ENCODE results near the gene RAD51B.
A peak's percentile ranks its signal among the peaks of the same experiment; 100 is the strongest.

Gene RAD51B

DNA sequence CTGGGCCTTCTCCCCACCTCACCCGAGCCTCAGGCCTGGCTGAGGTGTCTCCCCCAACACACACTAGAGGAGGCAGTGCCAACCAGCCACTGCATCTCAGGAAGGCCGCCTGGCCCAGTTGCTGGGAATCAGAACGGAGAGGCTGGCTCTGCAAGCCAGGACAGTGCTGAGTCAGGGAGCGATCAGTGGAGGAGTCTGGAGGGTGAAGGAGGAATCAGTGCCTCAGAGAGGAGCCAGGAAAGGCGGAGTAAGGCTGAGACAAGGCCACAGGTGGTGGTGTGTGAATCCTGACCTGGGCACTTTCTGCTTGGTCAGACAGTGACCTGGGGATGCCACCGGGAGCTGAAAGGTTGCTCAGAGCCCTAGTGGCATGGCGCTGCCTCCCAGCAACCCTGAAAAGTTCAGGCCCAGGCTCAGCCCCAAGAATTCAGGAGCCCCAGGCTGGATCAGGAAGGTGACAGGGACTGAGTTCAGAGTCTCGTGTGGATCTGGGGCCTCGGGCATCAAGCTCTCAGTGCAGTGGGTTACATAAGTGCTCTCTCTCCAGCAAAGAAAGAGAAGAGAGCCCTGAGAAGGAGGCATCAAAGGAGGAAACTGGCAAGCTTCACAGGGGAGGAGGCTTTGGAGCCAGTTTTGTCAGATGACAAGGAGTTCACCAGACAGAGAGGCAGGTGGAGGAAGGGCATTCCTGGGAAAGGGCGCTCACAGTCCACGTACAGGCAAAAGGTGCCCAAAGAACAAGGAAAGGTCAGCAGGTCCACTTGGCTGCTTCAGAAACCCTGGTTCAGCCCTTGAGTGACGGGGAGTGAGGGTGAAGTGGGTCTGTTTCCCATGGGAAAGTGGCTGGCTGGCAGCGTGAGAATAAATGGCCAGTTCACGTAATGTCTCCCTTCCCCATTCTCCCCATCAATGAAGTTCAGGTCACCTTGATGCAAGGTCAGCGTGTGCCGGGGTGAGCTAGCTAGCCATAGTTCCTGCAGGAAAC lies 885.4 kb downstream of the RAD51B start:
- TF ChIP-seq Cebpa-rat (IDR thresholded peaks at IDR 0.05) = no peak
- H3K9ac ChIP-seq = peak overlapping the region in 4 of 11 experiments; percentile 7 to 42 (median 26); a peak in 4 of 22 replicates
- peaks cover 17 to 66% (median 32%) of the 10 kb centered on the region in 10 experiments for H3K4me1 ChIP-seq
- H3K9me3 ChIP-seq (replicated peaks in 1 of 11) = peaks cover 0 to 14% (median 8%) of the 10 kb centered on the region in 11 experiments; a peak in 7 of 22 replicates
- no peak overlapping the region for H3K4me3 ChIP-seq
- peak overlapping the region in 10 of 11 experiments; percentile 12 to 67 (median 30); a peak in 14 of 22 replicates for H3K27ac ChIP-seq
- H3K27me3 ChIP-seq = no peaks in the 10 kb centered on the region
- H3K36me3 ChIP-seq = no peaks in the 10 kb centered on the region
- H4K20me1 ChIP-seq = no peaks in the 10 kb centered on the region
- H3K4me2 ChIP-seq = peak overlapping the region in 5 of 11 experiments; percentile 26 to 86 (median 81); a peak in 10 of 22 replicates

DNA sequence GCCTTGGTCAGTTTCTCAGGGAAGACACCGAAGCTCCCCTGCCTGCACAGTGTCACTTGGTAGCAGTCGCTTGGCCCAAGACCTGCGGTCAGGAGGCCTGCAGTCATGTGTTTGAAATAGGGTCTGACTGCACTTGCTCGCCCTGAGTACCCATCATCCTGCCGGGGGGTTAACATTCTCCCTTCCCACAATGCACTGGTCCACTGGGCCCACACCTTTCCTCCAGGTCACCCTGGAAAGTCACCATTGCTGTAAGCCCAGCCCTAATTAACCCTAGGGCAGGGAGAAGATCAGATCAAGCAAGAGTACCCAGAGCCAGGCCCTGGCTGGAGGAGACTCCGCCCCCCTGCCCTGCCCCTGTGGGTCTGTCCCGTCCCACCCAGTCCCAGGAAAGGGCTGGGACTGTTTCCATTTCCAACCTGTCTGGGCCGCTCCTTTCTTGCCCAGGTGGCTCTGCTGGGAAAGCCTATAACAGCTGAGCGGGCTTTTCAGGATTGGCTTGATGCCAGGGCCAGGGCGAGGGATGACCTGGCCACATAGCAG lies 886.2 kb downstream of the RAD51B start:
- H3K27me3 ChIP-seq = no peaks in the 10 kb centered on the region
- peaks cover 17 to 68% (median 32%) of the 10 kb centered on the region in 10 experiments for H3K4me1 ChIP-seq
- peaks cover 0 to 10% (median 4%) of the 10 kb centered on the region in 11 experiments; a peak in 8 of 22 replicates for H3K9me3 ChIP-seq (replicated peaks in 1 of 11)
- peak overlapping the region in 3 of 11 experiments; percentile 4 to 45 (median 12); a peak in 3 of 22 replicates for H3K27ac ChIP-seq
- peak overlapping the region in 5 of 11 experiments; percentile 26 to 86 (median 81); a peak in 7 of 22 replicates for H3K4me2 ChIP-seq
- peak overlapping the region in 1 of 11 experiments; percentile 11; a peak in 1 of 22 replicates for H3K9ac ChIP-seq
- no peaks in the 10 kb centered on the region for H4K20me1 ChIP-seq
- no peaks in the 10 kb centered on the region for H3K36me3 ChIP-seq
- no peak overlapping the region for H3K4me3 ChIP-seq
- TF ChIP-seq Cebpa-rat (IDR thresholded peaks at IDR 0.05) = no peak

DNA sequence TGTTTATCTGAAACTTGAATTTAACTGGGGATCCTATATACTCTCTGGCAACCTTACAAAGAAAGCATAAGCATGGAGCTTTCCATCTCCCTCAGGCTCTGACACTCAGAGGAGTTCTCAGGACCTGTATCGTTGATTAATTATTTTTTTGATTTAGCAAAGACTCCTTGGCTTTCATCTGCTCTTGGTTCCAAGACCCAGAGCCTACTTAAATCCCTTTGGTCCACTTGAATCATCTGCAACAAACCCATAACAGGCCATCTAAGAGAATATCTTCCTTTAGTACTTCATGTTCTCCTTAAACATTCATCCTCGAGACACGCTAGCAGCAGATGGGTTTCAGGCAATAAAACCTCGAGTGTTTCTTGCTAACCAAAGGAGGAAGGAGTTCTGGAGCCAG lies 887.9 kb downstream of the RAD51B start:
- Histone ChIP-seq H3K27ac (no peak overlapping the region), H4K20me1 (no peaks in the 10 kb centered on the region), H3K4me1 (peaks cover 9 to 67% (median 24%) of the 10 kb centered on the region in 10 experiments), H3K27me3 (no peaks in the 10 kb centered on the region), H3K9ac (no peak overlapping the region), H3K4me2 (no peak overlapping the region), H3K36me3 (no peaks in the 10 kb centered on the region), H3K4me3 (no peak overlapping the region), H3K9me3 (replicated peaks in 1 of 11) (peaks cover 0 to 6% (median 0%) of the 10 kb centered on the region in 11 experiments; a peak in 3 of 22 replicates)
- TF ChIP-seq Cebpa-rat (IDR thresholded peaks at IDR 0.05) = no peak

DNA sequence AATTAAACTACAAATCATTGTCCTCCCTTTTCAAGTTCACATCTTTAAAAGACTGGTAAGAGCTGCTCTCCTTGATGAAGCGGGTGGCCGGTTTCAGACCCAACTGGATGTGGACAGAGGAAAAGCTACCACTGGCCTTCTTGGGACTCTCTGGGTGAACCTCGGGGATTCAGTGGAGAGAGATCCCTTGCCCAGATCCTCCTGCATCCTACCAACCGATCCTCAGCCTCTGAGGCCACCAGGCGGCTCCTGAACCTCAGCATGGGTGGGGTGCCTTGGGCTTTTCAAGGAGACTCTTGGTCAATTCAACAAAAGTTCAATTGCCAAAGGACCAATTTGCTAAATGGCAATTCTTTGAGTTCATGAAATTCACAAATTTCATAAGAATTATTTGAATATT lies 888.8 kb downstream of the RAD51B start:
- H3K27ac ChIP-seq = no peak overlapping the region
- no peak overlapping the region for H3K9ac ChIP-seq
- no peaks in the 10 kb centered on the region for H3K27me3 ChIP-seq
- H3K4me2 ChIP-seq = no peak overlapping the region
- no peak for TF ChIP-seq Cebpa-rat (IDR thresholded peaks at IDR 0.05)
- peaks cover under 1 to 67% (median 16%) of the 10 kb centered on the region in 10 experiments; a peak in 17 of 20 replicates for H3K4me1 ChIP-seq
- peaks cover 0 to 6% (median 0%) of the 10 kb centered on the region in 11 experiments; a peak in 4 of 22 replicates for H3K9me3 ChIP-seq (replicated peaks in 1 of 11)
- no peaks in the 10 kb centered on the region for H3K36me3 ChIP-seq
- H3K4me3 ChIP-seq = no peak overlapping the region
- H4K20me1 ChIP-seq = no peaks in the 10 kb centered on the region

DNA sequence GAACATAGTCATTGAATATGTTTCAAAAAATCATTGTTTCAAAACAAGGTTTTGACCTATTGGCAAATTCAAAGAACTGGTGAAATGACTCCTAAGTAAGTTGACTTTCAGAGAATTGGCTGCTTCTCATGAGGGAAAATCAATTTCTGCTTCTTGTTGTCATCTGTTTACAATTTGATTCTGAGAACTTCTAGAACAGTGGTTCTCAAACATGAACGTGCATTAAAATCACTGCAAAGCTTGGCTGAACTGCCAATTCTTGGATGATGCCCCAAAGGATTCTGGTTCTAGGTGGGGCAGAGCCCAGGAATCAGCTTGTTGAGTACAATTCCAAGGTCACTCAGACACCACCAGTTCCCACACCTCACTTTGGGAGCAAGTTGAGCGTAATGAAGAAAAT lies 889.4 kb downstream of the RAD51B start:
- H3K27me3 ChIP-seq = no peaks in the 10 kb centered on the region
- no peaks in the 10 kb centered on the region for H3K36me3 ChIP-seq
- peaks cover 0 to 6% (median 0%) of the 10 kb centered on the region in 11 experiments; a peak in 4 of 22 replicates for H3K9me3 ChIP-seq (replicated peaks in 1 of 11)
- no peak for TF ChIP-seq Cebpa-rat (IDR thresholded peaks at IDR 0.05)
- H3K9ac ChIP-seq = no peak overlapping the region
- no peak overlapping the region for H3K27ac ChIP-seq
- no peak overlapping the region for H3K4me3 ChIP-seq
- H4K20me1 ChIP-seq = no peaks in the 10 kb centered on the region
- peaks cover 0 to 67% (median 10%) of the 10 kb centered on the region in 10 experiments; a peak in 10 of 20 replicates for H3K4me1 ChIP-seq
- no peak overlapping the region for H3K4me2 ChIP-seq

DNA sequence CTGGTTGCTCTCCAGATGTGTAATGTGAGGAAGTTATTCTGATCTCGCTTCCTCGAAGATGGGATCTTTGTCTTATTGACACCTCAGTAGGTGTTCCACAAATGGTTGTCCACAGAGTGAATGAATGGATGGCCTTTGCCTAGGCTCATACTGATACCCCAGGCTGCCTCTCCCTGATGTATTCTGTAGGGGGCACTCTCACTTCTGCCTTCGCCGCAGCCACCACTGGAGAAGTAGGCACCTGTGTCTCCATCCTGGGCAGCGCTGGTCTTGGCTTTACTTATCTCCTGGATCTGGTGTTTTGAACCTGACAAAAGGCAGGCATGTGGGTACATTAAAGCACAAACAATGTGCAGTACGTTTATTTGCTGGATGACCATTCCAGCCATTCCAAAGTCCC lies 891.2 kb downstream of the RAD51B start:
- Histone ChIP-seq H3K27ac (no peak overlapping the region), H3K4me3 (no peak overlapping the region), H3K4me1 (peaks cover 0 to 67% (median 2%) of the 10 kb centered on the region in 10 experiments; a peak in 10 of 20 replicates), H3K4me2 (no peak overlapping the region), H4K20me1 (no peaks in the 10 kb centered on the region), H3K27me3 (no peaks in the 10 kb centered on the region), H3K9me3 (replicated peaks in 1 of 11) (peaks cover 0 to 6% (median 0%) of the 10 kb centered on the region in 11 experiments; a peak in 4 of 22 replicates), H3K36me3 (no peaks in the 10 kb centered on the region), H3K9ac (no peak overlapping the region)
- no peak for TF ChIP-seq Cebpa-rat (IDR thresholded peaks at IDR 0.05)

DNA sequence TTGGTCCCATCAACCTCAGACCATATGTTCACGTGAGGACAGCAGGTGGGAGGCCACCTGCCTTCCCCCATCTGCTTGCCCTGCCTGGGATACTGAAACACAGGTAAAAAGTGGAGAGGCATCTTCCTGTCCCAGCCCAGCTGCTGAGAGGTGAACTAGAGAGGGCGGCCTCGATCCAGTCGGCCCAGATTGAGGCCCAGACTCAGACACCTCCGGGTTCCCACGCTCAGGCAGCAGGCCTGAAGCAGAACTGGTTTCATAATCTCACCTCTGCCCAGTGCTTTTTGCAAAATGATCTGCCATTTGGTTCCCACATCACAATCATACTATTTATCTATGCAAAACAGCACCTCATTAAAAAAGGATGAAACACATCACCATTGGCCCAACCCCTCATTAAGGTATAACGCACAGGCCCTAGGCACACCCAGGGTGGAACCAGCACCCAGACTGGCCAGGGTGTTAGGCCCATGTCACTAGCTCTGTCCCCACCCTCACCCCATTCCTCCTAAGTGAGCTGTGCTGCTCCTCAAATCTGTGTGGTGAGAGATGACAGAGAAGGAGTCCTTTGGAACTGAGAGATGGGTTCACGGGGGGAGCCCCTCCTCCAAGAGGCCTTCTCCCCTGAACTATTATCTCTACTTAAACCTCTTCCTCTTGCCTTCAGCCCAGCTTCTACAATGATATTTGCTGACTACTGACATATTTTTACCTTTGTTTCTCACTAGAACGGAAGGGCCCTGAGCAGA lies 892.2 kb downstream of the RAD51B start:
- H3K4me2 ChIP-seq = peak overlapping the region in 3 of 11 experiments; percentile 20 to 68 (median 61); a peak in 5 of 22 replicates
- no peaks in the 10 kb centered on the region for H4K20me1 ChIP-seq
- H3K4me1 ChIP-seq = peaks cover 0 to 67% (median 0%) of the 10 kb centered on the region in 10 experiments; a peak in 8 of 20 replicates
- H3K4me3 ChIP-seq = no peak overlapping the region
- H3K27me3 ChIP-seq = no peaks in the 10 kb centered on the region
- no peak overlapping the region for H3K9ac ChIP-seq
- no peak overlapping the region for H3K27ac ChIP-seq
- peaks cover 0 to 6% (median 0%) of the 10 kb centered on the region in 11 experiments; a peak in 4 of 22 replicates for H3K9me3 ChIP-seq (replicated peaks in 1 of 11)
- no peak for TF ChIP-seq Cebpa-rat (IDR thresholded peaks at IDR 0.05)
- no peaks in the 10 kb centered on the region for H3K36me3 ChIP-seq

DNA sequence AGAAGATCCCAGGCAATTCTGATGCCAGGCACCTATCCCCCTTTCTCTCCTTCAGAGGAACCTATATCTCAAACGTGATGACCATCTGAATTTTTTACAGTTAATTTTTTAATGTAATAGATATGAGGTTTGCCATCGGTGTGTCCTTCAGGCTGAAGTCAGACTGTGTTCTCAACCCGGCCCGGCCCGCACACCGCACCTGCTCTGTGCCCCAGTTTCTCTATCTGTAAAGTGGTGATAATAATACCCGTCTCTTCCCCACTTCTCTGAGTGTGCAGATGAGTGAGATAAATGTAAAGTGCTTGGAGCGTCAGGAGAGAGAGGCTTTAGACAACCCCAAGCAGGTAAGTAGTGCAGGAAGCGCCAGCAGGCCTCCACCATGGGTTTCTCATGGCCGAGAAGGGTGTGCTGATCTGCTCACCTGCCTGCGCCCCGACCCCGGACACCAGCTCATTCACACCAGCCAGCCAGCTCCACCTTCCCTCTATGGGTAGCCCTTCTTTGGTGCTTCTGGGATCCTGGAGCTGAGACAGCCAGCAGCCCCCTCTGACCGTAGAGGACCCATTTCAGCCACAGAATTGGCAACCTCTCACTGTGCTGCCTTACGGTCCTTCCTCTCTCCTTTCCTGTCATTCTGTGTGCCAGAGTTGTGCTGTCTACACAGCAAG lies 893.3 kb downstream of the RAD51B start:
- no peaks in the 10 kb centered on the region for H4K20me1 ChIP-seq
- no peak for TF ChIP-seq Cebpa-rat (IDR thresholded peaks at IDR 0.05)
- no peak overlapping the region for H3K9ac ChIP-seq
- peak overlapping the region in 3 of 11 experiments; percentile 61 to 71 (median 68); a peak in 5 of 22 replicates for H3K4me2 ChIP-seq
- no peaks in the 10 kb centered on the region for H3K36me3 ChIP-seq
- peaks cover 0 to 6% (median 0%) of the 10 kb centered on the region in 11 experiments; a peak in 4 of 22 replicates for H3K9me3 ChIP-seq (replicated peaks in 1 of 11)
- no peak overlapping the region for H3K4me3 ChIP-seq
- H3K27ac ChIP-seq = peak overlapping the region in 2 of 11 experiments; percentile 13 to 74; a peak in 2 of 22 replicates
- peaks cover 0 to 75% (median 0%) of the 10 kb centered on the region in 10 experiments; a peak in 8 of 20 replicates for H3K4me1 ChIP-seq
- no peaks in the 10 kb centered on the region for H3K27me3 ChIP-seq
